Measurements from ENCODE around the gene TBC1D16. TPM values are rescaled to one million over a fixed set of nuclear protein-coding genes. Genes with fewer than 3 reads are reported as not detected.
"Not testable (repeated sequence)": the region's sequence is repeated elsewhere in the genome, so short reads cannot be mapped to it uniquely, and the experiment has no call there.

TBC1D16 gene
- total RNA-seq, 2 donors from 2014 or later = 45.9 to 52.1 TPM

GRCh38 chr17:79997011-79997660 lies 38.5 kb downstream of the TBC1D16 start:
- DNase-seq (ENCODE audit: low spot score) = no peak
- no peak for ATAC-seq (ENCODE audit: insufficient number of reproducible peaks, low FRiP score, low read depth)
- Histone ChIP-seq H3K27ac (no peak overlapping the region), H3K27me3 (replicated peaks; ENCODE audit: insufficient read depth) (no peaks in the 10 kb centered on the region), H3K9me3 (no peaks in the 10 kb centered on the region), H3K36me3 (no peaks in the 10 kb centered on the region), H3K4me3 (no peak overlapping the region), H3K4me1 (ENCODE audit: control insufficient read depth in 1 of 2, low read depth in 2 of 2) (peaks cover 6 to 7% of the 10 kb centered on the region in 2 donors)
- no peak for TF ChIP-seq CTCF (IDR thresholded peaks at IDR 0.05)

DNA sequence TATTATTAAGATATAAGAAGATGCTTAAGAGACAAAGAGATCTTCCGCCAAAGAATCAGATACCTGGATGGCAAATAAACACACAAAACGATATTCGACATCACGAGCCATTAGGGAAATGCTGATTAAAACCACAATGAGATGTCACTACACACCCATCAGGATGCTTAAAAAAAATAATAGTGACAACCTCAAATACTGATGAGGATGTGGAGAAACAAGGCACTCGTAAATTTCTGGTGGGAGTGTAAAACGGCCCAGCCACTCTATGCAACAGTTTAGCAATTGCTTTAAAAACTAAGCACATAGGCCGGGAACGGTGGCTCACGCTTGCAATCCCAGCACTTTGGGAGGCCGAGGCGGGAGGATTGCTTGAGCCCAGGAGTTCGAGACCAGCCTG lies 39.4 kb downstream of the TBC1D16 start:
- no peak for TF ChIP-seq CTCF (IDR thresholded peaks at IDR 0.05)
- H3K36me3 ChIP-seq = no peaks in the 10 kb centered on the region
- DNase-seq (ENCODE audit: low spot score) = no peak

DNA sequence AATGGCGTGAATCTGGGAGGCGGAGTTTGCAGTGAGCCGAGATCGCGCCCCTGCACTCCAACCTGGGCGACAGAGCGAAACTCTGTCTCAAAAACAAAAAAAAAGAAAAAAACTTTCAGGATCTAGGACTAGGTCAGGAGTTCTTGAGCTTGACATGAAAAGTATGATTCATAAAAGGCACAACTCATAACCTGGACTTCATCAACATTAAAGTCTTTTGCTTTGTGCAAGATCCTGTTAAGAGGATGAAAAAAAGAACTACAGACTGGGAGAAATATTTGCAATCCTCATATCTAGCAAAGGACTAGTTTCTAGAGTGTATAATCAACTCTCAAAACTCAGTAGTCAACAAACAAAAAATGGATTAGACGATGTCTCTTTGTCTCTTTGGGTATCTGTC lies 40.0 kb downstream of the TBC1D16 start:
- no peak for ATAC-seq (ENCODE audit: insufficient number of reproducible peaks, low FRiP score, low read depth)
- H3K27ac ChIP-seq = no peak overlapping the region
- no peak for TF ChIP-seq CTCF (IDR thresholded peaks at IDR 0.05)
- H3K4me1 ChIP-seq (ENCODE audit: control insufficient read depth in 1 of 2, low read depth in 2 of 2) = peaks cover 11 to 12% of the 10 kb centered on the region in 2 donors
- H3K27me3 ChIP-seq (replicated peaks; ENCODE audit: insufficient read depth) = no peaks in the 10 kb centered on the region
- H3K9me3 ChIP-seq = no peaks in the 10 kb centered on the region
- DNase-seq (ENCODE audit: low spot score) = no peak
- H3K36me3 ChIP-seq = no peaks in the 10 kb centered on the region
- no peak overlapping the region for H3K4me3 ChIP-seq

More for the DNA sequence above, 39.4 kb downstream of the TBC1D16 start:
- no peak overlapping the region for H3K4me3 ChIP-seq
- no peak overlapping the region for H3K27ac ChIP-seq
- no peaks in the 10 kb centered on the region for H3K9me3 ChIP-seq
- ATAC-seq (ENCODE audit: insufficient number of reproducible peaks, low FRiP score, low read depth) = no peak
- peaks cover 11 to 12% of the 10 kb centered on the region in 2 donors for H3K4me1 ChIP-seq (ENCODE audit: control insufficient read depth in 1 of 2, low read depth in 2 of 2)
- H3K27me3 ChIP-seq (replicated peaks; ENCODE audit: insufficient read depth) = no peaks in the 10 kb centered on the region

- H3K4me1 ChIP-seq (ENCODE audit: control insufficient read depth in 1 of 2, low read depth in 2 of 2) = peaks cover 11 to 12% of the 10 kb centered on the region in 2 donors
- no peaks in the 10 kb centered on the region for H3K27me3 ChIP-seq (replicated peaks; ENCODE audit: insufficient read depth)
- no peak overlapping the region for H3K27ac ChIP-seq
- no peaks in the 10 kb centered on the region for H3K9me3 ChIP-seq
- DNase-seq (ENCODE audit: low spot score) (no peak), ATAC-seq (ENCODE audit: insufficient number of reproducible peaks, low FRiP score, low read depth) (no peak)
- H3K4me3 ChIP-seq = no peak overlapping the region
- no peaks in the 10 kb centered on the region for H3K36me3 ChIP-seq
- no peak for TF ChIP-seq CTCF (IDR thresholded peaks at IDR 0.05)
These were observed 41.1 kb downstream of the TBC1D16 start for GRCh38 chr17:79994602-79995001.

DNA sequence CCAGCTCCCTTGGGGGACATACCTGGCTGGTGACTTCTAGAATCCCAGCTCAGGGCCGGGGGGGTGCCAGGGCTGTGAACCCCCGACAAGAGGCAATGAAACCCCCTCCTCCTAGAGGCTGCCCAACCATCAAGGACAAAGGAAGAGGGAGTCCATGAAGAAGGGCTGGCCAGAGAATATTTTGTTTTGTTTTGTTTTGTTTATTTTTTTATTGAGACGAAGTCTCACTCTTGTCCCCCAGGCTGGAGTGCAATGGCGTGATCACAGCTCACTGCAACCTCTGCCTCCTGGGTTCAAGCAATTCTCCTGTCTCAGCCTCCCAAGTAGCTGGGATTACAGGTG lies 41.5 kb downstream of the TBC1D16 start:
- H3K9me3 ChIP-seq; H3K27ac ChIP-seq; H3K4me3 ChIP-seq; DNase-seq (ENCODE audit: low spot score); H3K27me3 ChIP-seq (replicated peaks; ENCODE audit: insufficient read depth); ATAC-seq (ENCODE audit: insufficient number of reproducible peaks, low FRiP score, low read depth); H3K36me3 ChIP-seq: not testable (repeated sequence)
- H3K4me1 ChIP-seq (ENCODE audit: control insufficient read depth in 1 of 2, low read depth in 2 of 2) = peaks cover 11 to 12% of the 10 kb centered on the region in 2 donors

Data from thoracic aorta (tissue), 2 donors.